ENCODE results near the gene RAB11B. TPM values are rescaled to one million over a fixed set of nuclear protein-coding genes. Genes with fewer than 3 reads are reported as not detected.

Gene RAB11B
- total and polyA plus RNA-seq, 9 of the 15 experiments (the other 6 are each of a cell fraction or from before 2014, with no cell fraction given): 0.74 to 71.0 (median 13.8) TPM

DNA sequence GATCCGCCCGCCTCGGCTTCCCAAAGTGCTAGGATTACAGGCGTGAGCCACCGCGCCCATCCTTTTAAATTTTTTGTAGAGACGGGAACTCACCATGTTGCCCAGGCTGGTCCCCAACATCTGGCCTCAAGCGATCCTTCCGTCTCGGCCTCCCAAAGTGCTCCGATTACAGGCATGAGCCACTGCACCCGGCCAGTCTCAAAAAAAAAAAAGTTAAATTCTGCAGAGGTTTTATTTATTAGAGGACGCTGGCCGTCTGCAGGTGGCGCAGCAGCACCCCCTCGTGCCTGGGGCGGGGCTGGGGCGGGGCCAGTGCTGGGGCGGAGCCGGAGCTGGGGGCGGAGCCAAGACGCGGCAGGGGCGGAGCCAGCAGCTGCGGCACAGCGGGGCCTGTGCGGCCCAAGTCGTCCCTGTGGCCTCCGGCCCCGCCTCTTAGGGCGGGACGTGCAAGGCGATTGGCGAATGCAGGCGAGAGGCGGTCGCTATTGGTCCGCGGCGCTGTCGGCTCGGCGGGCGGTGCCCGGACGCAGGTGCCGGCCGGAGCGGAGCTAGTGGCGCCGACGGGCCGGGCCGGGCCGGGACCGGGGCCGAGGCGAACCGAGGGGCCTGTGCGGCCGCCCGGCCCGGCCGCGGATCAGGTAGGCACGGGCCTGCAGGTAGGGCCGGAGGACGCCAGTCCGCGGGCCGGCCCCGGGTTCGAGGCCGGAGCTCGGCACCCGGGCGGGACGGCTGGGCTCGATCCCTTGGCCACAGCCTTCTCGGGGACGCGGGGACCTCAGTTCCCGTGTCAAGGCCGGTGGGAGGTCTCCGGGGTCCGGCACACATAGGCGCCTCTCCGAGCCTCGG, 22.8 kb downstream of the RAB11B start, which contains the start of gene MARCHF2 (continued):
- TF ChIP-seq, protein P1, sequence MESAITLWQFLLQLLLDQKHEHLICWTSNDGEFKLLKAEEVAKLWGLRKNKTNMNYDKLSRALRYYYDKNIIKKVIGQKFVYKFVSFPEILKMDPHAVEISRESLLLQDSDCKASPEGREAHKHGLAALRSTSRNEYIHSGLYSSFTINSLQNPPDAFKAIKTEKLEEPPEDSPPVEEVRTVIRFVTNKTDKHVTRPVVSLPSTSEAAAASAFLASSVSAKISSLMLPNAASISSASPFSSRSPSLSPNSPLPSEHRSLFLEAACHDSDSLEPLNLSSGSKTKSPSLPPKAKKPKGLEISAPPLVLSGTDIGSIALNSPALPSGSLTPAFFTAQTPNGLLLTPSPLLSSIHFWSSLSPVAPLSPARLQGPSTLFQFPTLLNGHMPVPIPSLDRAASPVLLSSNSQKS (CRISPR knock-in tag; IDR thresholded peaks at IDR 0.05): no peak
- TF ChIP-seq FOS (IDR thresholded peaks at IDR 0.05; ENCODE audit: extremely low read depth, insufficient read length) (peak; percentile 97), ZNF583 (CRISPR knock-in tag; IDR thresholded peaks at IDR 0.05) (0 out of 2 replicates have a peak, but pooled peaks have one; percentile 32), ZNF124 (CRISPR knock-in tag; IDR thresholded peaks at IDR 0.05) (no peak), MEF2D (tag; conservative IDR thresholded peaks at IDR 0.05; ENCODE audit: low read depth) (no peak), SMAD3 (CRISPR knock-in tag; conservative IDR thresholded peaks at IDR 0.05) (no peak), PYGO2 (tag; IDR thresholded peaks at IDR 0.05) (no peak), HNRNPK (IDR thresholded peaks at IDR 0.05; ENCODE audit: low read depth, low read length, poor library complexity, severe bottlenecking) (peak; percentile 62), SOX6 (IDR thresholded peaks at IDR 0.05) (no peak), POLR2AphosphoS2 (IDR thresholded peaks at IDR 0.05; ENCODE audit: low read length) (no peak), SNIP1 (IDR thresholded peaks at IDR 0.05; ENCODE audit: low read depth) (no peak), ZNF280B (CRISPR knock-in tag; IDR thresholded peaks at IDR 0.05) (no peak), DMBX1 (CRISPR knock-in tag; IDR thresholded peaks at IDR 0.05; ENCODE audit: borderline replicate concordance) (no peak), MBD1 (CRISPR knock-in tag; IDR thresholded peaks at IDR 0.05) (no peak), E4F1 (CRISPR knock-in tag; IDR thresholded peaks at IDR 0.05; ENCODE audit: borderline replicate concordance) (no peak), MTF1 (CRISPR knock-in tag; IDR thresholded peaks at IDR 0.05; ENCODE audit: borderline replicate concordance) (no peak), DIDO1 (tag; IDR thresholded peaks at IDR 0.05; ENCODE audit: low read depth) (no peak), PHF20 (IDR thresholded peaks at IDR 0.05; ENCODE audit: partially characterized antibody) (no peak), ZNF76 (CRISPR knock-in tag; IDR thresholded peaks at IDR 0.05; ENCODE audit: borderline replicate concordance) (no peak)
- TF ChIP-seq, protein P2, sequence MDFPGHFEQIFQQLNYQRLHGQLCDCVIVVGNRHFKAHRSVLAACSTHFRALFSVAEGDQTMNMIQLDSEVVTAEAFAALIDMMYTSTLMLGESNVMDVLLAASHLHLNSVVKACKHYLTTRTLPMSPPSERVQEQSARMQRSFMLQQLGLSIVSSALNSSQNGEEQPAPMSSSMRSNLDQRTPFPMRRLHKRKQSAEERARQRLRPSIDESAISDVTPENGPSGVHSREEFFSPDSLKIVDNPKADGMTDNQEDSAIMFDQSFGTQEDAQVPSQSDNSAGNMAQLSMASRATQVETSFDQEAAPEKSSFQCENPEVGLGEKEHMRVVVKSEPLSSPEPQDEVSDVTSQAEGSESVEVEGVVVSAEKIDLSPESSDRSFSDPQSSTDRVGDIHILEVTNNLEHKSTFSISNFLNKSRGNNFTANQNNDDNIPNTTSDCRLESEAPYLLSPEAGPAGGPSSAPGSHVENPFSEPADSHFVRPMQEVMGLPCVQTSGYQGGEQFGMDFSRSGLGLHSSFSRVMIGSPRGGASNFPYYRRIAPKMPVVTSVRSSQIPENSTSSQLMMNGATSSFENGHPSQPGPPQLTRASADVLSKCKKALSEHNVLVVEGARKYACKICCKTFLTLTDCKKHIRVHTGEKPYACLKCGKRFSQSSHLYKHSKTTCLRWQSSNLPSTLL (IDR thresholded peaks at IDR 0.05): no peak

All from K562 (cell line).